Measurements from ENCODE around the gene UGP2. TPM values are rescaled to one million over a fixed set of nuclear protein-coding genes. Genes with fewer than 3 reads are reported as not detected.

Gene UGP2
- total and polyA plus RNA-seq, 2 of the 8 experiments (the other 6 are each of a cell fraction or from before 2014, with no cell fraction given) = 278 to 956 TPM

GRCh38 chr2:63863707-63864106 is 22.0 kb downstream of the UGP2 start:
- Histone ChIP-seq H3K27ac (ENCODE audit: low read depth, low read length) (no peak overlapping the region), H3K23ac (ENCODE audit: insufficient read length) (no peak overlapping the region), H3K4ac (replicated peaks; ENCODE audit: insufficient read length, low read depth, low read length) (no peak overlapping the region), H2AFZ (ENCODE audit: low read length) (no peak overlapping the region), H3K4me3 (ENCODE audit: extremely low read depth in 1 of 4, insufficient read depth in 2 of 4, low read depth in 3 of 4, low read length in 4 of 4) (no peak overlapping the region), H4K20me1 (replicated peaks in 1 of 2; ENCODE audit: control insufficient read depth in 1 of 2, insufficient read depth in 2 of 2, low read length in 2 of 2) (peaks cover 12 to 27% of the 10 kb centered on the region in 2 experiments), H3K27me3 (replicated peaks in 1 of 4; ENCODE audit: control insufficient read depth in 3 of 4, extremely low read depth in 1 of 4, insufficient read depth in 3 of 4, low read length in 3 of 4) (no peaks in the 10 kb centered on the region), H3K56ac (replicated peaks; ENCODE audit: insufficient read length, low read depth, low read length) (no peak overlapping the region), H3K4me1 (replicated peaks in 1 of 4; ENCODE audit: control insufficient read depth in 3 of 4, insufficient read depth in 4 of 4, low read length in 3 of 4) (peaks cover 0 to 22% (median 6%) of the 10 kb centered on the region in 4 experiments; a peak in 4 of 7 replicates), H3K18ac (ENCODE audit: extremely low read depth, low read length) (no peak overlapping the region), H2BK20ac (ENCODE audit: low read length) (no peak overlapping the region), H4K91ac (replicated peaks; ENCODE audit: insufficient read length, low read length) (no peak overlapping the region), H3K4me2 (ENCODE audit: insufficient read depth in 1 of 2, low read depth in 2 of 2, low read length in 2 of 2) (no peak overlapping the region), H4K8ac (ENCODE audit: extremely low read depth, insufficient read depth, low read length) (no peak overlapping the region), H4K5ac (ENCODE audit: insufficient read length, low read depth, low read length) (no peak overlapping the region), H2BK5ac (ENCODE audit: low read depth, low read length) (no peak overlapping the region), H2BK12ac (ENCODE audit: low read depth, low read length) (no peak overlapping the region), H3K36me3 (ENCODE audit: control insufficient read depth in 2 of 4, insufficient read depth in 4 of 4, low read length in 3 of 4) (peaks cover 12 to 100% (median 68%) of the 10 kb centered on the region in 4 experiments), H2BK120ac (replicated peaks; ENCODE audit: low read depth, low read length) (no peak overlapping the region), H3K23me2 (ENCODE audit: low read depth, low read length) (no peaks in the 10 kb centered on the region), H3K14ac (ENCODE audit: insufficient read length) (no peak overlapping the region), H3K79me2 (ENCODE audit: control insufficient read depth in 1 of 2, insufficient read depth in 2 of 2, low read length in 2 of 2) (peaks cover 4 to 100% of the 10 kb centered on the region in 2 experiments; a peak in 3 of 4 replicates), H2BK15ac (ENCODE audit: low read length) (no peak overlapping the region), H2AK5ac (ENCODE audit: low read depth, low read length) (no peak overlapping the region), H3K79me1 (ENCODE audit: low read depth, low read length) (peaks cover 9% of the 10 kb centered on the region), H3K9me3 (ENCODE audit: insufficient read depth in 2 of 2, low read depth in 1 of 2, low read length in 1 of 2) (no peaks in the 10 kb centered on the region), H3K9ac (replicated peaks in 1 of 4; ENCODE audit: extremely low read depth in 1 of 4, low read depth in 3 of 4, low read length in 3 of 4) (no peak overlapping the region)
- WGBS, 2 experiments (ENCODE audit: extremely low coverage in 1 of 2, insufficient coverage in 1 of 2, insufficient read length in 1 of 2, insufficient replicate concordance in 2 of 2, low coverage in 1 of 2, low lambda C conversion rate in 2 of 2, missing lambda C conversion rate in 1 of 2) = 100% methylated on average over 1 of the region's 1 CpG; no CpG with 5 or more reads in 1 of the 2 experiments
- POLR2A ChIA-PET (ENCODE audit: partially characterized antibody) = interaction anchor here (3.7 to 17.8 kb wide), 3 partner anchors 10 to 21 kb away, joined by 45 to 297 read pairs (median 47); partner anchors contain the start of gene UGP2
- TF ChIP-seq ATF2 (IDR thresholded peaks at IDR 0.05; ENCODE audit: low read length) (no peak), FOSL1 (IDR thresholded peaks at IDR 0.05; ENCODE audit: insufficient read depth, low read depth, low read length) (no peak), ASH2L (IDR thresholded peaks at IDR 0.05; ENCODE audit: low read length) (no peak), BRCA1 (IDR thresholded peaks at IDR 0.05; ENCODE audit: low read depth, low read length) (no peak), TAF7 (optimal IDR thresholded peaks at IDR 0.05; ENCODE audit: borderline replicate concordance, low read depth, low read length) (no peak)
- DNase-seq (ENCODE audit: low read depth in 1 of 2, low spot score in 2 of 2) (no peak), FAIRE-seq (no peak)
- CTCF ChIA-PET (ENCODE audit: partially characterized antibody) = interaction anchor here (1.1 kb wide), 1 partner anchor 164 kb away, joined by 4 read pairs; no protein-coding TSS in a partner anchor

Measured in H1 (cell line).